ENCODE results near the gene DNAJA4. TPM values are rescaled to one million over a fixed set of nuclear protein-coding genes. Genes with fewer than 3 reads are reported as not detected.

DNAJA4 gene
- total RNA-seq, 1 experiment from 2014 or later: 1.3 TPM

DNA sequence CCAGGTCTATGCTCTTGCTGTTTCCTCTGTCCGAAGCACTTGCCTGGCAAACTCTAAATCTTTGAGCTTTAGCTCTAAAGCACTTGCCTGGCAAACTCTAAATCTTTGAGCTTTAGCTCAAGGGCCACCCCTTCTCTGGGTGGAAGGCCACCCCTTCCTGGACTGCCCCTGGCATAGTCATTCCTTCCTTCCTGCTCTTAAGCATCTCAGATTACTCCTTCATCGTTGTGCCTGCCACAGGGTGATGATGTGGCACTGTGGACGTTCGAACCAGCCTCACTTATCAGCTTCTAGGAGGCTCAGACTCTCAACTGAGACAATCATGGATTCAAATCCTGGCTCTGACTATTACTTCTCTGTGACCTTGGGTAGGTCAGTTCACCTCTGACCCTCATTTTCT is 65.3 kb downstream of the DNAJA4 start:
- Histone ChIP-seq H3K9me3 (ENCODE audit: low read length) (no peaks in the 10 kb centered on the region), H3K9me2 (replicated peaks; ENCODE audit: low read length) (no peaks in the 10 kb centered on the region), H3F3A (ENCODE audit: low read length, unreplicated experiment) (no peaks in the 10 kb centered on the region), H3K27me3 (ENCODE audit: low read length) (no peaks in the 10 kb centered on the region), H3K4me2 (ENCODE audit: low read length) (no peak overlapping the region), H3K36me3 (ENCODE audit: low read depth, low read length) (no peaks in the 10 kb centered on the region), H3K4me3 (ENCODE audit: low read length) (no peak overlapping the region), H3K4me1 (ENCODE audit: insufficient read depth, low read length) (peaks cover 7% of the 10 kb centered on the region), H4K20me1 (ENCODE audit: low read length) (no peaks in the 10 kb centered on the region), H3K27ac (ENCODE audit: low read length) (no peak overlapping the region), H3K79me2 (ENCODE audit: low read length) (no peaks in the 10 kb centered on the region), H2AFZ (ENCODE audit: low read length) (0 out of 2 replicates have a peak overlapping the region, but pooled peaks have one; percentile 37), H3K9ac (ENCODE audit: low read length) (no peak overlapping the region)
- DNase-seq (peak; percentile 52), ATAC-seq (peak; percentile 89)
- CTCF ChIA-PET: interaction anchor here (0.6 kb wide), 1 partner anchor 11 kb away, joined by 3 read pairs; no protein-coding TSS in a partner anchor
- no peak for TF ChIP-seq EZH2phosphoT487 (IDR thresholded peaks at IDR 0.05; ENCODE audit: borderline replicate concordance, low read length)
- no peak for TF ChIP-seq EZH2 (IDR thresholded peaks at IDR 0.05; ENCODE audit: low read length, unreplicated experiment)
- TF ChIP-seq, protein P1, sequence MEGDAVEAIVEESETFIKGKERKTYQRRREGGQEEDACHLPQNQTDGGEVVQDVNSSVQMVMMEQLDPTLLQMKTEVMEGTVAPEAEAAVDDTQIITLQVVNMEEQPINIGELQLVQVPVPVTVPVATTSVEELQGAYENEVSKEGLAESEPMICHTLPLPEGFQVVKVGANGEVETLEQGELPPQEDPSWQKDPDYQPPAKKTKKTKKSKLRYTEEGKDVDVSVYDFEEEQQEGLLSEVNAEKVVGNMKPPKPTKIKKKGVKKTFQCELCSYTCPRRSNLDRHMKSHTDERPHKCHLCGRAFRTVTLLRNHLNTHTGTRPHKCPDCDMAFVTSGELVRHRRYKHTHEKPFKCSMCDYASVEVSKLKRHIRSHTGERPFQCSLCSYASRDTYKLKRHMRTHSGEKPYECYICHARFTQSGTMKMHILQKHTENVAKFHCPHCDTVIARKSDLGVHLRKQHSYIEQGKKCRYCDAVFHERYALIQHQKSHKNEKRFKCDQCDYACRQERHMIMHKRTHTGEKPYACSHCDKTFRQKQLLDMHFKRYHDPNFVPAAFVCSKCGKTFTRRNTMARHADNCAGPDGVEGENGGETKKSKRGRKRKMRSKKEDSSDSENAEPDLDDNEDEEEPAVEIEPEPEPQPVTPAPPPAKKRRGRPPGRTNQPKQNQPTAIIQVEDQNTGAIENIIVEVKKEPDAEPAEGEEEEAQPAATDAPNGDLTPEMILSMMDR (conservative IDR thresholded peaks at IDR 0.05; ENCODE audit: low read depth, low read length): no peak
- intact Hi-C loops (cut with micrococcal nuclease): no loop called here
- POLR2A ChIA-PET (ENCODE audit: unreplicated experiment): no interaction called here
- BruUV-seq (replicated peaks): no TSS peak

Other genes starting within 250 kb of the DNAJA4 start
- 12.6 and 19.0 TPM in 2 replicates for gene TBC1D2B, start 186.9 kb upstream of the DNAJA4 start, total RNA-seq (2014; rRNA removed)
- not detected in 2 replicates for gene SH2D7, start 172.0 kb upstream of the DNAJA4 start, total RNA-seq (2014; rRNA removed)
- gene CIB2, start 133.1 kb upstream of the DNAJA4 start, total RNA-seq (2014; rRNA removed): 7.3 and 10.4 TPM in 2 replicates
- gene IDH3A, start 115.2 kb upstream of the DNAJA4 start, total RNA-seq (2014; rRNA removed): 55.0 and 78.8 TPM in 2 replicates
- 0.36 and 0.40 TPM in 2 replicates for gene ACSBG1, start 30.0 kb upstream of the DNAJA4 start, total RNA-seq (2014; rRNA removed)
- 54.7 and 56.1 TPM in 2 replicates for gene SKIC8, start 35.0 kb downstream of the DNAJA4 start, total RNA-seq (2014; rRNA removed)
- gene CRABP1, start 75.8 kb downstream of the DNAJA4 start, total RNA-seq (2014; rRNA removed): not detected in 2 replicates
- gene IREB2, start 173.7 kb downstream of the DNAJA4 start, total RNA-seq (2014; rRNA removed): 6.5 and 9.0 TPM in 2 replicates
- 2.9 and 7.3 TPM in 2 replicates for gene HYKK, start 243.0 kb downstream of the DNAJA4 start, total RNA-seq (2014; rRNA removed)